Karpas-422 (cell line): Measurements from ENCODE around the gene PARP9. TPM values are rescaled to one million over a fixed set of nuclear protein-coding genes. Genes with fewer than 3 reads are reported as not detected.
"Not testable (repeated sequence)": the region's sequence is repeated elsewhere in the genome, so short reads cannot be mapped to it uniquely, and the experiment has no call there.

ENCODE experiments used
- DNase-seq: peaks from one replicate; pipeline ENCODE4 v3.0.0-alpha.2; 2015
- H2AFZ ChIP-seq: fragments of 200-600 bp; sonication (generic); 2 replicates; pipeline ENCODE4 v1.6.1; 2014; ENCODE audit warnings: antibody characterized with exemption, low read length, mixed read lengths
- H3K27ac ChIP-seq: fragments of 200-600 bp; sonication (generic); 2 replicates; pipeline ENCODE4 v1.5.1; 2014; ENCODE audit warnings: mild to moderate bottlenecking, low read length, moderate library complexity
- H3K27me3 ChIP-seq: fragments of 200-600 bp; sonication (generic); 2 replicates; pipeline ENCODE4 v1.6.1; 2014; ENCODE audit warnings: low read length, mixed read lengths
- H3K36me3 ChIP-seq: fragments of 200-600 bp; sonication (generic); 2 replicates; pipeline ENCODE4 v1.6.1; 2014; ENCODE audit warnings: low read length, mixed read lengths; ENCODE audit not compliant: insufficient read depth
- H3K4me1 ChIP-seq: fragments of 200-600 bp; sonication (generic); 2 replicates; pipeline ENCODE4 v1.6.1; 2014; ENCODE audit warnings: mild to moderate bottlenecking, low read length, mixed read lengths
- H3K4me2 ChIP-seq: fragments of 200-600 bp; sonication (generic); 2 replicates; pipeline ENCODE4 v1.6.1; 2014; ENCODE audit warnings: low read length, low read depth, mild to moderate bottlenecking; ENCODE audit not compliant: poor library complexity, severe bottlenecking
- H3K4me3 ChIP-seq: fragments of 200-600 bp; sonication (generic); 2 replicates; pipeline ENCODE4 v1.5.1; 2014; ENCODE audit warnings: mild to moderate bottlenecking, antibody characterized with exemption, low read length, mixed read lengths
- H3K79me2 ChIP-seq: fragments of 200-600 bp; sonication (generic); 2 replicates; pipeline ENCODE4 v1.6.1; 2014; ENCODE audit warnings: mild to moderate bottlenecking, low read length, mixed read lengths
- H3K9ac ChIP-seq: fragments of 200-600 bp; sonication (generic); 2 replicates; pipeline ENCODE4 v1.6.0; 2014; ENCODE audit warnings: low read length
- H3K9me2 ChIP-seq: fragments of 200-600 bp; sonication (generic), shearing (Covaris generic); replicated peaks from 2 replicates; pipeline ENCODE4 v1.6.0; 2014; ENCODE audit warnings: mild to moderate bottlenecking, low read length, moderate library complexity; ENCODE audit not compliant: insufficient read depth
- H3K9me3 ChIP-seq: fragments of 300-700, 200-600 bp; sonication (generic); 2 replicates; pipeline ENCODE4 v1.6.1; 2014; ENCODE audit warnings: low read length, mixed read lengths
- H4K20me1 ChIP-seq: fragments of 200-600 bp; sonication (generic); 2 replicates; pipeline ENCODE4 v1.6.1; 2014; ENCODE audit warnings: mild to moderate bottlenecking, antibody characterized with exemption, low read length, low read depth; ENCODE audit not compliant: insufficient read depth
- total RNA-seq: library from RNA; depleted of rRNA; stranded (reverse); fragments of >200 nt; shearing (Covaris generic); gene quantifications from 2 replicates; pipeline ENCODE4 v1.2.3, GENCODE V29; 2014; ENCODE audit warnings: low replicate concordance

Gene PARP9
- total RNA-seq, 1 experiment from 2014 or later, result 24.4 TPM

DNA sequence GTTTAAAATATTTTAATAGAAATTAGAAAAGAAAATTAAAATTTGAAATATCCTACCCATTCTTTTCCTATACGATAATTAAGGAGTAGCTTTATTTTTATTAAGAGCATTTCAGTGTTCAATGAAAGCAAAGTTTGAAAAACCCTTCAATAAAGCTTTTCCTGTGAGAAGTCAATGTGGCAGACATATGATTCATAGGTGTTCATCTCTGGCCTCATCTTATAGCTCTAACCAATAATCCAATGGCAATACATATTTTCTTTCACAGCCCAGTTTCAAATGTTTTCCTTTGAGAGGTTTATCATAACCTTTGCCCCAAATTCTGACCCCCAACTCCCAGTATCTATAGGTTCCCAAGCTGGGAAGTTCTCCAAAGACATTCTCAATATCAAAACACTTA lies 57.6 kb downstream of the PARP9 start:
- Histone ChIP-seq H3K4me1 (no peaks in the 10 kb centered on the region; the same call in 1 of the 2 replicates), H3K9me2 (no peaks in the 10 kb centered on the region), H3K79me2 (peaks cover 100% of the 10 kb centered on the region), H4K20me1 (peaks cover 38% of the 10 kb centered on the region), H2AFZ (no peak overlapping the region), H3K9ac (no peak overlapping the region), H3K4me3 (no peak overlapping the region), H3K36me3 (peaks cover 32% of the 10 kb centered on the region), H3K27ac (no peak overlapping the region), H3K4me2 (no peak overlapping the region), H3K9me3 (no peaks in the 10 kb centered on the region), H3K27me3 (no peaks in the 10 kb centered on the region)
- DNase-seq, result no peak

GRCh38 chr3:122505676-122506075 lies 58.4 kb downstream of the PARP9 start:
- H3K36me3 ChIP-seq, result peaks cover 25% of the 10 kb centered on the region
- peaks cover 100% of the 10 kb centered on the region for H3K79me2 ChIP-seq
- no peak overlapping the region for H3K4me3 ChIP-seq
- no peaks in the 10 kb centered on the region for H3K4me1 ChIP-seq
- H3K9ac ChIP-seq, result no peak overlapping the region
- H3K4me2 ChIP-seq, result no peak overlapping the region
- no peaks in the 10 kb centered on the region for H3K9me3 ChIP-seq
- no peak for DNase-seq
- no peaks in the 10 kb centered on the region for H3K27me3 ChIP-seq
- H4K20me1 ChIP-seq, result peaks cover 32% of the 10 kb centered on the region
- no peak overlapping the region for H2AFZ ChIP-seq
- no peaks in the 10 kb centered on the region for H3K9me2 ChIP-seq
- H3K27ac ChIP-seq, result no peak overlapping the region

DNA sequence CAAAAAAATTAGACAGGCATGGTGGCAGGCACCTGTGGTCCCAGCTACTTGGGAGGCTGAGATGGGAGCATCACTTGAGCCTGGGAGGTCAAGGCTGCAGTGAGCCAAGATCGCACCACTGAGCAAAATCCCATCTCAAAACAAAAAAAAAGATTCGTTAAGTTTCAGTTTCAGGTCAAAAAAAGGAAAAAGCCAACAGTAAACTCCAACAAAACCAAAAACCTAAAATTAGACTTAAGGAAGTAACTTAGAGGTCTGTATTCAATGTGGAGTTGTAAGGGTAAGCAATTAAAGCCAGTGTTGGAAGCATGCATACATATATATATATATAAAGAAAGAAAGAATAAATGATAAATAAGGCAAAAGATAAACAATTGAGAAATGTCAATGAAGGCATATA lies 61.2 kb downstream of the PARP9 start:
- Histone ChIP-seq H3K9ac (no peak overlapping the region), H3K9me3 (no peaks in the 10 kb centered on the region), H3K4me3 (no peak overlapping the region), H3K9me2 (no peaks in the 10 kb centered on the region), H2AFZ (no peak overlapping the region), H3K27ac (no peak overlapping the region), H3K79me2 (peaks cover 100% of the 10 kb centered on the region), H3K27me3 (no peaks in the 10 kb centered on the region), H3K4me2 (no peak overlapping the region), H3K4me1 (no peaks in the 10 kb centered on the region), H4K20me1 (peaks cover 32% of the 10 kb centered on the region), H3K36me3 (peaks cover 14% of the 10 kb centered on the region)
- DNase-seq, result no peak

GRCh38 chr3:122502139-122502538 lies 62.0 kb downstream of the PARP9 start:
- Histone ChIP-seq H3K27me3 (no peaks in the 10 kb centered on the region), H3K27ac (no peak overlapping the region), H3K9me2 (no peaks in the 10 kb centered on the region), H3K4me1 (no peaks in the 10 kb centered on the region), H3K9ac (no peak overlapping the region), H2AFZ (no peak overlapping the region), H3K36me3 (peaks cover 8% of the 10 kb centered on the region; the same call in 1 of the 2 replicates), H3K9me3 (no peaks in the 10 kb centered on the region), H3K4me3 (no peak overlapping the region), H3K4me2 (no peak overlapping the region), H3K79me2 (peaks cover 100% of the 10 kb centered on the region), H4K20me1 (peaks cover 32% of the 10 kb centered on the region)
- no peak for DNase-seq

DNA sequence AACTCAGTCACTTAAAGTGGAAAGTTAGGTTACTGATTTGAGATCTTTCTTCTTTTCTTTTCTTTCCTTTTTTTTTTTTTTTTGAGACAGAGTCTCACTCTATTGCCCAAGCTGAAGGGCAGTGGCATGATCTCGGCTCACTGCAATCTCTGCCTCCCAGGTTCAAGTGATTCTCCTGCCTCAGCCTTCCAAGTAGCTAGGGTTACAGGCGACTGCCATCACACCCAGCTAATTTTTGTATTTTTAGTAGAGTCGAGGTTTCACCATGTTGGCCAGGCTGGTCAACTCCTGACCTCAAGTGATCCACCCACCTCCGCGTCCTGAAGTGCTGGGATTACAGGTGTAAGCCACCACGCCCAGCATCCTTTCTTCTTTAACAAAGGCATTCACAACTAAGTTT lies 63.1 kb downstream of the PARP9 start:
- not testable (repeated sequence) for H3K4me1 ChIP-seq
- peaks cover 32% of the 10 kb centered on the region for H4K20me1 ChIP-seq
- H3K79me2 ChIP-seq, result peaks cover 100% of the 10 kb centered on the region

DNA sequence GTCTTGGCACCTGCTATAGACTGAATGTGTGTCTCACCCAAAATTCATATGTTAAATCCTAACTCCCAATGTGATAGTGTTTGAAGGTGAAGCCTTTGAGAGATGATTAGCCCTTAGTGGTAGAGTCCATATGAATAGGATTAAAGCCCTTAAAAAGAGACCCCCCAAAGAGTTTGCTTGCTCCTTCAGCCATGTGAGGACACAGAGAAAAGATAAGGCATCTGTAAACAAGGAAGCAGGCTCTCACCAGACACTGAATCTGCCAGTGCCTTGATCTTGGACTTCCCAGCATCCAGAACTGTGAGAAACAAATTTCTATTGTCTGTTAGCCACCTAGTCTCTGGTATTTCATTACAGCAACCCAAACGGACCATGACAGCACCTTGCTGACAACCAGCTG lies 65.9 kb downstream of the PARP9 start:
- Histone ChIP-seq H3K79me2 (peaks cover 97% of the 10 kb centered on the region), H3K4me2 (no peak overlapping the region), H2AFZ (no peak overlapping the region), H3K9me3 (no peaks in the 10 kb centered on the region), H3K4me1 (no peaks in the 10 kb centered on the region), H3K9me2 (no peaks in the 10 kb centered on the region), H3K4me3 (no peak overlapping the region), H4K20me1 (peaks cover 15% of the 10 kb centered on the region), H3K27me3 (no peaks in the 10 kb centered on the region), H3K9ac (no peak overlapping the region), H3K36me3 (peaks cover 25% of the 10 kb centered on the region; the same call in 1 of the 2 replicates), H3K27ac (no peak overlapping the region)
- DNase-seq, result no peak

More for the DNA sequence above, 63.1 kb downstream of the PARP9 start:
- not testable (repeated sequence) for H3K9me3 ChIP-seq, H3K9ac ChIP-seq, H2AFZ ChIP-seq, H3K9me2 ChIP-seq, DNase-seq, H3K4me3 ChIP-seq, H3K27me3 ChIP-seq, H3K27ac ChIP-seq, H3K4me2 ChIP-seq
- peaks cover 10% of the 10 kb centered on the region; the same call in 1 of the 2 replicates for H3K36me3 ChIP-seq

GRCh38 chr3:122497425-122497824 lies 66.7 kb downstream of the PARP9 start:
- DNase-seq, result no peak
- Histone ChIP-seq H4K20me1 (peaks cover 9% of the 10 kb centered on the region), H3K27me3 (no peaks in the 10 kb centered on the region), H3K9ac (no peak overlapping the region), H3K4me3 (no peak overlapping the region), H3K9me3 (no peaks in the 10 kb centered on the region), H3K4me2 (no peak overlapping the region), H2AFZ (no peak overlapping the region), H3K4me1 (no peaks in the 10 kb centered on the region), H3K27ac (no peak overlapping the region), H3K9me2 (no peaks in the 10 kb centered on the region), H3K79me2 (peaks cover 97% of the 10 kb centered on the region), H3K36me3 (peaks cover 32% of the 10 kb centered on the region; the same call in 1 of the 2 replicates)

GRCh38 chr3:122496508-122496907 lies 67.6 kb downstream of the PARP9 start:
- no peak overlapping the region for H3K4me2 ChIP-seq
- H3K27me3 ChIP-seq, result no peaks in the 10 kb centered on the region
- no peak overlapping the region for H3K4me3 ChIP-seq
- no peaks in the 10 kb centered on the region for H3K4me1 ChIP-seq
- H3K9me2 ChIP-seq, result no peaks in the 10 kb centered on the region
- H3K9me3 ChIP-seq, result no peaks in the 10 kb centered on the region
- no peak for DNase-seq
- H2AFZ ChIP-seq, result no peak overlapping the region
- H3K9ac ChIP-seq, result no peak overlapping the region
- H3K27ac ChIP-seq, result no peak overlapping the region
- H3K79me2 ChIP-seq, result peaks cover 94% of the 10 kb centered on the region
- 0 out of 2 replicates have a peak, but pooled peaks cover under 1% of the 10 kb centered on the region for H4K20me1 ChIP-seq
- peaks cover 34% of the 10 kb centered on the region; the same call in 1 of the 2 replicates for H3K36me3 ChIP-seq

- Histone ChIP-seq H2AFZ (no peak overlapping the region), H3K4me2 (no peak overlapping the region), H3K4me1 (no peaks in the 10 kb centered on the region), H3K4me3 (no peak overlapping the region), H3K79me2 (peaks cover 93% of the 10 kb centered on the region), H3K27ac (no peak overlapping the region), H3K9me3 (no peaks in the 10 kb centered on the region), H4K20me1 (no peaks in the 10 kb centered on the region), H3K9ac (no peak overlapping the region), H3K27me3 (no peaks in the 10 kb centered on the region), H3K9me2 (no peaks in the 10 kb centered on the region), H3K36me3 (peaks cover 41% of the 10 kb centered on the region; the same call in 1 of the 2 replicates)
- DNase-seq, result no peak
These were observed 70.8 kb downstream of the PARP9 start for GRCh38 chr3:122493296-122493695.
